GM23248 (cell line): ENCODE results near the gene PLCH1.

Experiments used
- EZH2 ChIP-seq: fragments of 200-600 bp; sonication (generic); IDR thresholded peaks from 2 replicates; pipeline ENCODE4 v1.6.1; 2018; ENCODE audit warnings: antibody characterized with exemption, mild to moderate bottlenecking; ENCODE audit not compliant: insufficient read depth, poor library complexity, severe bottlenecking
- EZH2phosphoT487 ChIP-seq: fragments of 200-600 bp; sonication (generic); IDR thresholded peaks from 2 replicates; pipeline ENCODE4 v1.6.1; 2018; ENCODE audit warnings: antibody characterized with exemption, moderate library complexity, mild to moderate bottlenecking, low read depth; ENCODE audit not compliant: insufficient read depth

GRCh38 chr3:155757577-155757976, 12.7 kb upstream of the PLCH1 start:
- no peak for TF ChIP-seq EZH2phosphoT487
- TF ChIP-seq EZH2, result no peak
